NCI-H2171 (cell line): Measurements from ENCODE around the gene RRP15.

ENCODE experiments used
- DNase-seq: peaks from one replicate; lab custom pipeline; 2025; lab: John Stamatoyannopoulos, UW

Gene RRP15

GRCh38 chr1:218339267-218339831 is 54.3 kb downstream of the RRP15 start:
- DNase-seq: no peak

- no peak for DNase-seq
Observed at GRCh38 chr1:218341325-218341724, 56.2 kb downstream of the RRP15 start.

GRCh38 chr1:218342091-218342490 is 57.0 kb downstream of the RRP15 start:
- DNase-seq: no peak

GRCh38 chr1:218344814-218345672 is 60.0 kb downstream of the RRP15 start, which contains the start of gene TGFB2:
Gene TGFB2, plus strand, starts transcription at chr1:218345336. Its CDS starts 1,366 bp downstream, at chr1:218346702.
- DNase-seq: no peak

GRCh38 chr1:218345673-218346390 is 60.7 kb downstream of the RRP15 start:
- peak; percentile 54 for DNase-seq

- no peak for DNase-seq
Observed at GRCh38 chr1:218346391-218347204, 61.5 kb downstream of the RRP15 start.

GRCh38 chr1:218347336-218347722 is 62.2 kb downstream of the RRP15 start:
- no peak for DNase-seq

- DNase-seq: no peak
Observed at GRCh38 chr1:218347723-218348627, 62.9 kb downstream of the RRP15 start.

- no peak for DNase-seq
Observed at GRCh38 chr1:218348628-218349071, 63.6 kb downstream of the RRP15 start.

- DNase-seq: no peak
Observed at GRCh38 chr1:218349348-218350034, 64.4 kb downstream of the RRP15 start.

- DNase-seq: no peak
Observed at GRCh38 chr1:218350035-218350525, 65.0 kb downstream of the RRP15 start.

- no peak for DNase-seq
Observed at GRCh38 chr1:218350801-218351266, 65.7 kb downstream of the RRP15 start.

GRCh38 chr1:218351391-218352074 is 66.4 kb downstream of the RRP15 start:
- no peak for DNase-seq

- DNase-seq: no peak
Observed at GRCh38 chr1:218352075-218352438, 67.0 kb downstream of the RRP15 start.

- no peak for DNase-seq
Observed at GRCh38 chr1:218353656-218354055, 68.6 kb downstream of the RRP15 start.

GRCh38 chr1:218355278-218355677 is 70.2 kb downstream of the RRP15 start:
- DNase-seq: no peak

GRCh38 chr1:218357211-218357892 is 72.3 kb downstream of the RRP15 start:
- DNase-seq: no peak

- no peak for DNase-seq
Observed at GRCh38 chr1:218357893-218358232, 72.8 kb downstream of the RRP15 start.
